H54 (cell line): ENCODE data around the gene PRG3.

Source experiments
- DNase-seq: peaks from one replicate; pipeline ENCODE4 v3.0.0; 2011; ENCODE audit warnings: low spot score, mixed read lengths; ENCODE audit not compliant: insufficient read length
- FAIRE-seq: peaks from 3 replicates; lab custom pipeline; 2011; peaks lifted over from hg19 to GRCh38; lab: Jason Lieb, UNC
- POLR2A ChIP-seq: IDR thresholded peaks from 2 replicates; pipeline ENCODE4 v1.6.1; 2011; ENCODE audit warnings: low read depth, mild to moderate bottlenecking, low read length

The PRG3 gene

GRCh38 chr11:57353446-57353845 lies 27.5 kb downstream of the PRG3 start:
- FAIRE-seq (no peak), DNase-seq (no peak)
- no peak for TF ChIP-seq POLR2A

- DNase-seq = no peak
- no peak for FAIRE-seq
- TF ChIP-seq POLR2A = no peak
Observed at GRCh38 chr11:57353036-57353435, 27.9 kb downstream of the PRG3 start.

DNA sequence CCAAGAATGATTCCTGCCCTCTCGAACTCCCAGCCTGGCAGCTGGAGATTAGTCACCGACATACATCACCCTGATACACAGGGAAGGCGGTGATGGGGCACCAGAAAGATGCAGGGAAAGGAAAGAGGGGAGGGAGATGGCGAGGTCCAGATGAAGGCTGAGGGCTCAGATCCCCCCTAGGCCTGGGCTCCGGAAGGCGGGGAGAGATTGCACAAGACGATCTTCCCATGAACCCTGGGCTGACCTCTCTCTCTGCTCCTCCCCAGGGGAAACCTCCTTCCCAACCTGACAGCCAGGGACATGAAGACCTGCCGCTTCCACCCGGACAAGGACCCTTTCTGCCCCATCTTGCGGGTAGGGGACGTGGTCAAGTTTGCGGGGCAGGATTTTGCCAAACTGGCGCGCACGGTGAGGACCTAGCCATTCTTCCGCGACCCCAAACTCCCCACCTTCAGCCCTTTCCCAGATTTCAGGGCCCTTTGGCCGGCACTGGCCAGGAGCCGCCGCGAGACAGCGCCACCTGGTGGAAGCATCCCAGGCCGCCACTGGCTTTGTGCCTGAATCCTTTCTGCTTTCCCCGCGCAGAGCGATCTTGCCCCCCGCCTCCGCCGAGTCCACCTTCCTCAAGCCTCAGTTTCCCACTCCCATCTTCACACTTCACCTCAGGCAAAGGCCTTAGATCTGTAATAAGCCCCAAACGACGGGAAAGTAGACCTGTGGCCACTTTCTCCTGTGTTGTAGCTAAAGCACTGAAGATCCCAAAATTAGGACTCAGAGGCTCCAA lies 31.3 kb downstream of the PRG3 start:
- no peak for TF ChIP-seq POLR2A
- peak; percentile 81 for DNase-seq

GRCh38 chr11:57348636-57349313 lies 32.2 kb downstream of the PRG3 start:
- DNase-seq = peak; percentile 44
- FAIRE-seq = no peak
- no peak for TF ChIP-seq POLR2A

More for the DNA sequence above, 31.3 kb downstream of the PRG3 start:
- no peak for FAIRE-seq

- FAIRE-seq (no peak), DNase-seq (no peak)
- TF ChIP-seq POLR2A = no peak
Observed at GRCh38 chr11:57348052-57348451, 32.9 kb downstream of the PRG3 start.

DNA sequence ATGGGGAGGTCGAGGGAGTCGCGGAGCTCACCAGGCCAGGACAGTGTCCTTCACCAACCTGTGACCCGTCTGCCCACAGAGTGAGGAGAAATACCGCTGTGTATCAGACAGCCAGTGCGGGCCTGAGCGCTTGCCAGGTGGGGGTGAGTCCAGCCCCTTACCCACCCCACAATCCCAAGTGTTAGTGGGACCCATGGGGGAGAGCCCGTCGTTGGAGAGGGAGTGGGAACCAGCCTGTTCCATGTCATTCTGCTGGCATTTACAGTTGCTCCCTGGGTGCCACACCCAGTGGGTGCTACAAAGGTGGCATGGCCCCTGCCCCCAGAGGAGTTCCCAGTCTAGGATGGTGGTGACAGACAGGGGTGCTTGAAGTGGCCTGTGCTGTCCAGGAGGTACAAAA lies 33.6 kb downstream of the PRG3 start:
- TF ChIP-seq POLR2A = no peak
- no peak for DNase-seq
- no peak for FAIRE-seq

GRCh38 chr11:57345555-57346211 lies 35.3 kb downstream of the PRG3 start:
- TF ChIP-seq POLR2A = no peak
- DNase-seq = peak; percentile 58
- no peak for FAIRE-seq

- FAIRE-seq (no peak), DNase-seq (no peak)
- TF ChIP-seq POLR2A = no peak
Observed at GRCh38 chr11:57344826-57345225, 36.1 kb downstream of the PRG3 start.

DNA sequence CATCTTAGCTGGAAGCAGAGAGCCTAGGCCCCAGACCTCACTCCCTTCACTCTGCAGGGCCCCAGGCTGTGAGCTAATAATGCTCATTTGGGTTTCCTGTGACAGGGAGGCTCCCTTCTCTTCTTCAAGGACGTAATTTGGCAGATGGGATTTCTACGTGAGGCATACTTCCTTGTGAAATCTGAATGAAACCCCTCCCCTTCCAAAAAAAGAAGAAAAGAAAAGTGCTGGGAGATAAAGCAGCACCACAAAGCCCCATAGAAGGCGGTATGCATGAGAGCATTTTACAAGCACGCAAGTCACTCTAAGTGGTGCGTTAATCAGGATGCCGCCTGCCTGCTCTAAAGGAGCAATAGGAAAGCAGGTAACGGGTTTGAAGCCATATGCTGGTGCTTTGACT lies 37.1 kb downstream of the PRG3 start:
- TF ChIP-seq POLR2A = no peak
- DNase-seq (no peak), FAIRE-seq (no peak)

GRCh38 chr11:57342702-57343101 lies 38.2 kb downstream of the PRG3 start:
- TF ChIP-seq POLR2A = no peak
- no peak for DNase-seq
- no peak for FAIRE-seq

GRCh38 chr11:57341250-57341808 lies 39.6 kb downstream of the PRG3 start:
- DNase-seq (no peak), FAIRE-seq (no peak)
- no peak for TF ChIP-seq POLR2A

DNA sequence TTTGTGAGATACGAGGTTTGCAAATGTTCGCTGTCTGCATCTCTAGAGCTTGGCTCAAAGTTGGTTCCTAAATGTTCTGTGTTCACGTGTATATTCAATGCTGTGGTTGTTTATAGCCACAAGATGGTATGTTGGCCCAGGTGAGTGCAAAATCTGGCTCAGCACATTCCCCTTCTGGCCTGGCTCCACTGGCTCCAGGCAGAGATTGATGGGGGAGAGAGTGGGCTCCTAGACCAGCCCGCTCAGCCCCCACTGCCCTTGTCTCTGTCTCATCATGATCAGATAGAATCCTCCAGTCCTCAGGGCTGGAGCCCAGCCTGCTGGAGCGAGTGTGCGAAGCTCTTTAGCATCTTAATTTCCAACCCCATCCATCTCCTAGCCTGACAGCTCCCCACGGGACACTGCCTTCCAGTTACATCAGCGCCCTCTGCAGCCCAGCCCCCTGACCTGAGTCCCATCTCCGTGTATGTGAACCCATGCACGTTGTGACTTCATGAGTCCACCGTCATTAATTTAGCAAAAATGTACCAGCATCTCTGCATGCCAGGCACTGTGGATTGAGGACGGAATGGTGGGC lies 40.8 kb downstream of the PRG3 start:
- DNase-seq = no peak
- no peak for TF ChIP-seq POLR2A

DNA sequence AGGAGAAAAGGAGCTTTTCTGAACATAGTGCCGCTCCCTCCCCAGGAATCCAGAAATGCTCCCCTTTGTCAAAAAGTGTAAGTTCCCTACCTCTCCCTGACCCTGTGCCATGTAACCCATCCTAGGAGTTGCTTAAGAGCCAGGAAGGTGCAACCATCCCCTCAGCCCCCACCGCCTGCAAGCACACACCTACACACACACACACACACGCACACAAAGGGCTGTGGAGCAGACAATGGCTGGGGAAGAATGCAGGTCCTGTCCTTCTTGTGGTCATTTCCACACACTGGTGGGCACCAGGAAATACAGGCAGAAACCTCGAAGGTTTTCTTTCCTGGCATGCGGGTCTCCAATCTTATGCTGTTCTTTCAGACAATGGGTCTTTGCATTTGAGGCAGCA lies 41.6 kb downstream of the PRG3 start:
- DNase-seq (no peak), FAIRE-seq (no peak)
- no peak for TF ChIP-seq POLR2A

More for the DNA sequence above, 40.8 kb downstream of the PRG3 start:
- no peak for FAIRE-seq
